Stomach (tissue), 4 donors: ENCODE data around the gene PSMB1.

Experiments used
- POLR2A ChIP-seq, 4 donors: fragments of 450-650 bp; IDR thresholded peaks; one replicate each; pipeline ENCODE4 v1.6.1; 2016; ENCODE audit warnings: antibody characterized with exemption in 4 of 4, control low read depth in 2 of 4, mild to moderate bottlenecking in 1 of 4, moderate library complexity in 1 of 4
- POLR2AphosphoS5 ChIP-seq, 3 donors: sonication (generic); formaldehyde crosslinking; IDR thresholded peaks; one replicate each; pipeline ENCODE4 v1.6.1; 2016; ENCODE audit warnings: antibody characterized with exemption in 3 of 3
- TF ChIP-seq, protein P1 (sequence below), 7 experiments: fragments of 450-650 bp in 4 of 7; fragments of 200-600 bp in 3 of 7; sonication (generic) in 3 of 7; IDR thresholded peaks; one replicate each; pipeline ENCODE4 v1.5.1; 2016 to 2019; ENCODE audit warnings: antibody characterized with exemption in 7 of 7, control low read depth in 2 of 7, mild to moderate bottlenecking in 1 of 7

DNA sequence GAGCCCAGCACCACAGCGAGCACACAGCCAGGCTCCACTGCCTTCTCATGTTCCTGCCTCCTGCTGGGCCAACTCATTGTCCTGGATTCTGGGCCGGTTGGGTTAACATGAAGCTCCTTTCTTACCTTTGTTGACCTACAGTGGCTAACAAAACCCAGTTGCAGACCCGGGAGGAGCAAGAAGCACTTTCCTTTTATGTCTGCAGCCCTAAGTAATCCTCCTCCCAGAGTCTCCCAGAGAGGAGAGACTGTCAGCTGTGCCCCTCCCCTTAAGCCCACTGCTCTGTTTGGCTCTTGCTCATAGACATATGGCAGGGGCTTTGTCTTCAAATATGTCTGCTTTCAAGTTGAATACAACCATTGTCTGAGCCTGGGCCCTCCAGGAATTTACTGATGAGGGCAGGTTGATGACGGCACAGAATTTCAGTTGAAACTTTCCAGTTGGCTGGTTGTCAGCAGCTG is 55.2 kb downstream of the PSMB1 start:
- TF ChIP-seq, protein P1, sequence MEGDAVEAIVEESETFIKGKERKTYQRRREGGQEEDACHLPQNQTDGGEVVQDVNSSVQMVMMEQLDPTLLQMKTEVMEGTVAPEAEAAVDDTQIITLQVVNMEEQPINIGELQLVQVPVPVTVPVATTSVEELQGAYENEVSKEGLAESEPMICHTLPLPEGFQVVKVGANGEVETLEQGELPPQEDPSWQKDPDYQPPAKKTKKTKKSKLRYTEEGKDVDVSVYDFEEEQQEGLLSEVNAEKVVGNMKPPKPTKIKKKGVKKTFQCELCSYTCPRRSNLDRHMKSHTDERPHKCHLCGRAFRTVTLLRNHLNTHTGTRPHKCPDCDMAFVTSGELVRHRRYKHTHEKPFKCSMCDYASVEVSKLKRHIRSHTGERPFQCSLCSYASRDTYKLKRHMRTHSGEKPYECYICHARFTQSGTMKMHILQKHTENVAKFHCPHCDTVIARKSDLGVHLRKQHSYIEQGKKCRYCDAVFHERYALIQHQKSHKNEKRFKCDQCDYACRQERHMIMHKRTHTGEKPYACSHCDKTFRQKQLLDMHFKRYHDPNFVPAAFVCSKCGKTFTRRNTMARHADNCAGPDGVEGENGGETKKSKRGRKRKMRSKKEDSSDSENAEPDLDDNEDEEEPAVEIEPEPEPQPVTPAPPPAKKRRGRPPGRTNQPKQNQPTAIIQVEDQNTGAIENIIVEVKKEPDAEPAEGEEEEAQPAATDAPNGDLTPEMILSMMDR (IDR thresholded peaks at IDR 0.05), result no peak
- no peak for TF ChIP-seq POLR2A (IDR thresholded peaks at IDR 0.05)
- TF ChIP-seq POLR2AphosphoS5 (IDR thresholded peaks at IDR 0.05), result no peak
